Lung (tissue), 12 donors: ENCODE data around the gene CAV2. TPM values are rescaled to one million over a fixed set of nuclear protein-coding genes. Genes with fewer than 3 reads are reported as not detected.
A peak's percentile ranks its signal among the peaks of the same experiment; 100 is the strongest.

Source experiments
- ATAC-seq: fragments of 200-7000 bp; cut with Tn5 transposase; one replicate; pipeline ENCODE4 v1.9.1; 2020; ENCODE audit warnings: moderate number of reproducible peaks; ENCODE audit not compliant: insufficient read depth, low FRiP score
- DNase-seq, 3 donors: peaks; one replicate each; pipeline ENCODE4 v3.0.0-alpha.2; 2013 to 2017
- H3K27ac ChIP-seq, 2 donors: one replicate each; pipeline ENCODE4 v1.5.1; 2013; ENCODE audit warnings: mild to moderate bottlenecking in 2 of 2, moderate library complexity in 2 of 2, control low read depth in 1 of 2, inconsistent platforms in 1 of 2, low read depth in 1 of 2, low read length in 1 of 2
- H3K27me3 ChIP-seq, 3 donors: one replicate each; pipeline ENCODE4 v1.5.1; 2013; ENCODE audit warnings: low read length in 2 of 3; ENCODE audit not compliant: control insufficient read depth in 3 of 3, insufficient read depth in 3 of 3
- H3K36me3 ChIP-seq, 4 donors: one replicate each; pipeline ENCODE4 v1.5.1; 2013; ENCODE audit warnings: low read length in 4 of 4, mild to moderate bottlenecking in 1 of 4, moderate library complexity in 1 of 4; ENCODE audit not compliant: control insufficient read depth in 4 of 4, insufficient read depth in 4 of 4
- H3K4me1 ChIP-seq, 5 donors: one replicate each; pipeline ENCODE4 v1.5.1; 2013; ENCODE audit warnings: low read length in 5 of 5, mild to moderate bottlenecking in 2 of 5, moderate library complexity in 1 of 5; ENCODE audit not compliant: control insufficient read depth in 5 of 5, insufficient read depth in 5 of 5
- H3K4me3 ChIP-seq: one replicate; pipeline ENCODE4 v1.5.1; 2013; ENCODE audit warnings: mild to moderate bottlenecking, control low read depth, moderate library complexity
- H3K9ac ChIP-seq, 2 donors: one replicate each; pipeline ENCODE4 v1.5.1; 2013; ENCODE audit warnings: low read length in 2 of 2, control low read depth in 1 of 2; ENCODE audit not compliant: insufficient read depth in 1 of 2
- H3K9me3 ChIP-seq, 4 donors: one replicate each; pipeline ENCODE4 v1.5.1; 2013; ENCODE audit warnings: low read length in 3 of 4, mild to moderate bottlenecking in 1 of 4, moderate library complexity in 1 of 4; ENCODE audit not compliant: control insufficient read depth in 4 of 4, insufficient read depth in 3 of 4
- CTCF ChIP-seq: IDR thresholded peaks from 2 replicates; pipeline ENCODE4 v1.5.1; 2012; ENCODE audit warnings: mild to moderate bottlenecking; ENCODE audit errors: control extremely low read depth, extremely low read depth
- WGBS, 2 donors: extraction: QIAGEN DNeasy Blood & Tissue Kit; methylation state at CpG; one replicate each; pipeline ENCODE4 v1.1.7; 2013; 5-methylcytosine and 5-hydroxymethylcytosine counted together
- polyA plus RNA-seq, 2 donors: library from polyadenylated mRNA; stranded (reverse); fragments of 200-250 nt; gene quantifications; one replicate each; pipeline ENCODE4 v1.2.1, GENCODE V29; 2013
- total RNA-seq, 2 donors: library from RNA; depleted of rRNA in 1 of 2; stranded (reverse); fragments of >200 nt in 1 of 2; gene quantifications; one replicate each; pipeline ENCODE4 v1.2.1, GENCODE V29; 2014 to 2021
- donor health status: control.
- donor health status: control.
- donor health status: Bipolar disorder and iron deficiency.
- donor health status: healthy.
- donor health status: DM: yes; HTN: yes; CAD: no.

Gene CAV2
- total and polyA plus RNA-seq, 4 donors, result 57.9 to 214 (median 106) TPM

- H3K4me1 ChIP-seq, result peaks cover 2 to 37% (median 4%) of the 10 kb centered on the region in 5 donors
- no peak overlapping the region for H3K9ac ChIP-seq
- TF ChIP-seq CTCF, result no peak
- H3K27me3 ChIP-seq, result no peaks in the 10 kb centered on the region
- H3K4me3 ChIP-seq, result no peak overlapping the region
- H3K36me3 ChIP-seq, result no peaks in the 10 kb centered on the region
- DNase-seq, result no peak
- no peaks in the 10 kb centered on the region for H3K9me3 ChIP-seq
- 96 to 98% methylated on average over 2 of the region's 2 CpGs for WGBS, 2 donors
- no peak for ATAC-seq
- H3K27ac ChIP-seq, result no peak overlapping the region
These were observed 47.4 kb upstream of the CAV2 start for GRCh38 chr7:116451957-116452729.

- 93 to 97% methylated on average over 2 of the region's 2 CpGs for WGBS, 2 donors
These were observed 45.2 kb upstream of the CAV2 start for GRCh38 chr7:116454377-116454776.

GRCh38 chr7:116455009-116455408, 44.5 kb upstream of the CAV2 start:
- Histone ChIP-seq H3K9me3 (no peaks in the 10 kb centered on the region), H3K4me1 (peaks cover 0 to 18% (median 3%) of the 10 kb centered on the region in 5 donors), H3K27ac (no peak overlapping the region), H3K36me3 (no peaks in the 10 kb centered on the region), H3K9ac (no peak overlapping the region), H3K4me3 (no peak overlapping the region), H3K27me3 (no peaks in the 10 kb centered on the region)
- ATAC-seq, result no peak
- peak in 2 of 3 donors; percentile 36 to 47 for DNase-seq
- 79 to 83% methylated on average over 2 of the region's 2 CpGs for WGBS, 2 donors
- TF ChIP-seq CTCF, result no peak

More at GRCh38 chr7:116454377-116454776, 45.2 kb upstream of the CAV2 start:
- H3K9me3 ChIP-seq, result no peaks in the 10 kb centered on the region
- no peaks in the 10 kb centered on the region for H3K27me3 ChIP-seq
- peaks cover 0 to 22% (median 4%) of the 10 kb centered on the region in 5 donors for H3K4me1 ChIP-seq
- H3K27ac ChIP-seq, result no peak overlapping the region
- TF ChIP-seq CTCF, result no peak
- no peak overlapping the region for H3K4me3 ChIP-seq
- no peak for ATAC-seq
- no peak for DNase-seq
- no peak overlapping the region for H3K9ac ChIP-seq
- no peaks in the 10 kb centered on the region for H3K36me3 ChIP-seq
